Measurements from ENCODE around the gene ZNF524.
"Not testable (repeated sequence)": the region's sequence is repeated elsewhere in the genome, so short reads cannot be mapped to it uniquely, and the experiment has no call there.

Gene ZNF524

GRCh38 chr19:55581145-55581822, 18.8 kb upstream of the ZNF524 start:
- DNase-seq (ENCODE audit: low read depth in 2 of 3, low spot score in 1 of 3) = no peak

DNA sequence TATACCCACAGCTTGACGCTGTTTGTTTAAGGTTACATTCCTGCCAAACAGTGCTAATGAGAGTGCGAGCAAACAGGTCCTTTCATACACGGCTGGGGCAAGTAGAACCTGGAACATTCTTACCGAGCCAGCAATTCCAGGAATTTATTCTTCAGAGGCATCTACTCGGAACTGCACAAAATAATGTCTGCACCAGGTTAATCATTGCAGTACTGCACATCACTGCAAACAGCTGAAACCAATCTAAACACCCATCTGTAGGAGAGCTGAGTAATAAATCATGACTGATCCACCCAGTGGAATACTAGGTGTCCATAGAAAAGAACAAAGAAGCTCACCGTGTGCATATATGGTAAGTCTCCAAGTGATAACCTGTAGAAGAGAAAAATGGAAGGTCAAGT, 18.3 kb upstream of the ZNF524 start:
- DNase-seq (ENCODE audit: low read depth in 2 of 3, low spot score in 1 of 3) = no peak

- DNase-seq (ENCODE audit: low read depth in 2 of 3, low spot score in 1 of 3) = not testable (repeated sequence)
Observed at GRCh38 chr19:55582284-55582683, 17.8 kb upstream of the ZNF524 start.

DNA sequence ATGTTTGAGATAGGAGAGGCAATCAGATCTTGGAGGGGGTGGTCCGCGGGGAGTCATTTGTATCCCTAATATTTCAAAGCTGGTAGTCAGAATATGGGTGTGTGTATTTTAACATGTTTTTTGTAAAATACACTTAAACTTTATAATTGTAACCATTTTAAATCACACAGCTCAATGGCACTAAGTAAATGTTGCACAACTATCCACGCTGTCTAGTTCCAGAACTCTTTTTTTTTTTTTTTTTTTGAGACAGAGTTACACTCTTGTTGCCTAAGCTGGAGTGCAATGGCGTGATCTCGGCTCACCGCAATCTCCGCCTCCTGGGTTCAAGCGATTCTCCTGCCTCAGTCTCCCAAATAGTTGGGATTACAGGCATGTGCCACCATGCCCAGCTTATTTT, 16.2 kb upstream of the ZNF524 start:
- not testable (repeated sequence) for DNase-seq (ENCODE audit: low read depth in 2 of 3, low spot score in 1 of 3)

GRCh38 chr19:55584871-55585270, 15.2 kb upstream of the ZNF524 start:
- DNase-seq (ENCODE audit: low read depth in 2 of 3, low spot score in 1 of 3) = no peak

- peak in 1 of 3 donors; percentile 28 for DNase-seq (ENCODE audit: low read depth in 2 of 3, low spot score in 1 of 3)
Observed at GRCh38 chr19:55585658-55586339, 14.3 kb upstream of the ZNF524 start.

- DNase-seq (ENCODE audit: low read depth in 2 of 3, low spot score in 1 of 3) = peak; percentile 89 to 98 (median 90)
Observed at GRCh38 chr19:55586976-55587668, 13.0 kb upstream of the ZNF524 start.

- no peak for DNase-seq (ENCODE audit: low read depth in 2 of 3, low spot score in 1 of 3)
Observed at GRCh38 chr19:55588738-55589137, 11.3 kb upstream of the ZNF524 start.

GRCh38 chr19:55590109-55590508, 10.0 kb upstream of the ZNF524 start:
- DNase-seq (ENCODE audit: low read depth in 2 of 3, low spot score in 1 of 3) = no peak

DNA sequence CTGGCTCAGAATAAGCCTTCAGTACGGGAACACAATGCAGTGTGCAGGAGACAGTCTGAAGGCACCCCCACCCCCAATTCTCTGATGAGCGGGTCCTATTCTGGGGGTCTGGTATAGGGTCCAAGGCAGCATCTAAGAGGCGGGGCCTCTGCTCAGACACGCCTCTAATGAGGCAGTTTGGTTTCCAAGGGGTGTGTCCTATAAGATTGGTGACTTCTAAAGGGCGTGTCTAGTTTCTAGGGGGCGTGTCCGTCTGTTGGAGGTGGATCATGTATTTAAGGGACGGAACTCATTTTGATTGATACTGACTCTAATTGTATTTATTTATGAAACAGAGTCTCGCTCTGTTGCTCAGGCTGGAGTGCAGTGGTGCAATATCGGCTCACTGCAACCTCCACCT, 9.5 kb upstream of the ZNF524 start:
- DNase-seq (ENCODE audit: low read depth in 2 of 3, low spot score in 1 of 3) = no peak

- no peak for DNase-seq (ENCODE audit: low read depth in 2 of 3, low spot score in 1 of 3)
Observed at GRCh38 chr19:55591555-55591954, 8.5 kb upstream of the ZNF524 start.

DNA sequence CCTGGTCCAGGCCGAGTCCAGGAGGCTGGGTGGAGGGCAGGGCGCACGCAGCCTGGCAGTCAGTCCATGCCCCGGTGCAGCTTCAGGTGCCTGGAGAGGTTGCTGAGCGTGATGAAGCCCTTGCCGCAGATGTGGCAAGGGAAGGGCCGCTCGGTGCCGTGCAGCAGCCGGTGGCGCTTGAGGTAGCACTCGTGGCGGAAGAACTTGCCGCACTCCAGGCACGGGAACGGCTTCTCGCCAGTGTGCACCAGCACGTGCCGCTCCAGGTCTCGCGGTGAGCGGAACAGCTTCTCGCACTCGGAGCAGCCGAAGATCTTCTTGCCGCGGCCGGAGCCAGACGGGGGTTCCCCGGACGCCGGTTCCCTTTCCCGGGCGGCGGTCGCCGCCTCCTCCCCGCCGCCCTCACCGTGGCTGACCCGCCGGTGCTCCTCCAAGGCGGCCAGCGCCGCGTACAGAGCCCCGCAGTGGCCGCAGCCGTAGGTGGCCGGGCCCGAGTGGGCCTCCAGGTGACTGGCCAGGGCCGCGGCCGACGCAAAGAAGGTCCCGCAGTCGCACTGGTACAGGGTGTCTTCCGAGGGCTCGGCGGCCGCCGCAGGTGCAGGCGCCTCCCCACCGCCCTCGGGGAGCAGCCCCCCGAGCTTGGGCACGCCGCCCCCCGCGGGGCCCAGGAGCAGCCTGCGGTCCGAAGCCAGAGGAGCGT, 7.5 kb upstream of the ZNF524 start:
- DNase-seq (ENCODE audit: low read depth in 2 of 3, low spot score in 1 of 3) = no peak

DNA sequence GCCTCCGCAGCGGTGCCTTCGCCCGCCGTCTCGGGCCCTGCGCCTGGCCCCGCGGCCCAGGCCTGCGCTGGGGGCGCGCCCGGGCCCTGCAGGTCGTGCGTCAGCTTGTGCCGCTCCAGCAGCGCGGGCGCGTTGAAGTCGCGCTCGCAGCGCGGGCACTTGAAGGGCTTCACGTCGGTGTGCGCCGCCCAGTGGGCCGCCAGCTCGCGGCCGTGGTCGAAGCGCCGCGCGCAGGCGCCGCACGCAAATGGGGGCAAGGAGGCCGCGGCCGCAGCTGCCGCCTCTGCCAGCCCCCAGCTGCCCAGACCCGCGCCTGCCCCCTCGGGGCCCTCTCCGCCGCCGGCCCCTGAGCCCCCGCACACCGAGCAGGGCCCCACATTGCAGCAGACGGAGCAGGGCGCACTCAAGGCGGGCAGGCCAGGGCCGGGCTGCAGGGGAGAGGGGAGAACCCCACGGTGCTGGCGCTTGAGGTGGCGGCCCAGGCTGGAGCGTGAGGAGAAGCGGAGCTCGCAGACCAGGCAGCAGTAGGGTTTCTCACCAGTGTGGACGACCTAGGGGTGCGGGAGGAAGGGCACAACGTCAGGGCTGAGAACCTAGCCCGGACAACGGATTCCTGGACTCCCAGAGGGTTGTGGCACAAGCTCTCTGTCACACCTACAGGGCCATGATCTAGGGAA, 6.9 kb upstream of the ZNF524 start:
- no peak for DNase-seq (ENCODE audit: low read depth in 2 of 3, low spot score in 1 of 3)

DNA sequence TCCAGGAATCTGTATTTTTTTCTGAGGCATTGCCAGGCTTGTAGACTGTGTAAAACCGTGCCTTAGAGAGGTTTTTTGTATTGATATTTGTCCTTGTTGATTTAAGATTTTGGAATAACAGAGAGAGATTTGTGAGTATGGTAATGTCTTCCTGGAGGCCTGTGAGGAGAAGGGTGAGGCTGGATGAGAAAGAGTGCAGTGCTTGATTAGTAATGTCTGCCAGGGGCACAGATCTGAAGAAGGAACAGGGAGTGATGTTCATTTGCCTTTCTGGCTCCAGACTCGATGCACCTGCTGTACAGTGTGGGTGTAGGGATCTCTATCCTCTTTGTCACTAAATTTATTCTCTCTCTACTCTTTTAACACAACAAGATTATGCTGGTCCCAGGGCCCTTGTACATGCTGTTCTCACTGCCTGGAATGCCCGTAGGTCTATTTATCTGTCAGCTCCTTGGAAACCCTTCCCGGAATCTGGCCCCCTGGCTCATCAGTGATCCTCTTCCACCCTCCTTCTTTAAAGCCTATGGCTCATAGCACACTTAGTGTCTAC, 5.0 kb upstream of the ZNF524 start:
- no peak for DNase-seq (ENCODE audit: low read depth in 2 of 3, low spot score in 1 of 3)

DNA sequence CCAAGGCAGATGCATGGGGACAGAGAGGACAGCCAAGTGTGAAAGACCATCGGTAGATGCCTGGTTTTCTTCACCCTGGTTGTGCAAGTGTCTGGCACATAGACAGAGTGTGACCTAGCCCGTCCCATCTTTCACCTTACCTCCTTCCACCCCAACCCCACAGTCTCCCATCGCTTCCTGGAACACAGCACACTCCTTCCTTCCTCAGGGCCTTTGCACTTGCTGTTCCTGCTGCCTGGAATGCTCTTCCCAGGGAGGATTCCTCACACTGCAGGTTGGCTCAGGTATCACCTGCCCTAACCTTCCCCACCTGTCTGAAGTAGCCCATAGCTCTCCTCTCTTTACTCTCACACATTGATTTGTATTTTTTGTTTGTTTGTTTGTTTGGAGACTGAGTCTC, 3.8 kb upstream of the ZNF524 start:
- no peak for DNase-seq (ENCODE audit: low read depth in 2 of 3, low spot score in 1 of 3)

GRCh38 chr19:55597501-55597921, 2.6 kb upstream of the ZNF524 start:
- no peak for DNase-seq (ENCODE audit: low read depth in 2 of 3, low spot score in 1 of 3)

DNA sequence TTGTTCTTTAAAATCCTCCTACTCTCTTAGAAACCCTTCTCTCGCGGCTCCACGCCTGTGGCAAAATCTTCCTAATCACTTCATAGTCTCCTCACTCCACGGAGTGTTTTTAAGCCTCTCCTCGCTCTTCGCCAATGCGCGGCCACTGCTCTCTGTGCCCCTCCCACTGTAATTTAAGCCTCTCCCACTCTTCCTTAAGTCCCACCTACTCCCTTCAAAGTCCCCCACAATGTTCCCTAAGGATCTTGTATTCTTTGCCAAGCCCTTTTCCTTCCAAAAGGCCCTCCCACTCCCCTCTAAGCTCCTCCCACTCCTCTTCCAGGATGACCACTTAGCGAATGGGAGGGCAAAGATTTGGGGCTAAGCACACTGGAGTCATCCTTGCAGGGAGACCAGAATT, 2.1 kb upstream of the ZNF524 start:
- no peak for DNase-seq (ENCODE audit: low read depth in 2 of 3, low spot score in 1 of 3)

GRCh38 chr19:55598719-55599467, 1.2 kb upstream of the ZNF524 start:
- peak; percentile 88 to 99 (median 94) for DNase-seq (ENCODE audit: low read depth in 2 of 3, low spot score in 1 of 3)

- DNase-seq (ENCODE audit: low read depth in 2 of 3, low spot score in 1 of 3) = peak; percentile 96 to 97 (median 96)
Observed at GRCh38 chr19:55599468-55599841, 633 bp upstream of the ZNF524 start, which contains the start of gene FIZ1. FIZ1 (minus strand) TSS chr19:55599517; CDS start chr19:55597865, 1,652 bp downstream.

GRCh38 chr19:55600662-55601028, 557 bp downstream of the ZNF524 start:
- no peak for DNase-seq (ENCODE audit: low read depth in 2 of 3, low spot score in 1 of 3)

All from stimulated activated CD4-positive, alpha-beta T cell treated with anti-CD3 and anti-CD28 coated beads, Interleukin-12 subunit alpha, Interleukin-12 subunit beta, amount 100 ng/mL, for 48 hours (primary cell).